A673 (cell line): ENCODE measurements around the gene WFDC2. TPM values are rescaled to one million over a fixed set of nuclear protein-coding genes. Genes with fewer than 3 reads are reported as not detected.

Experiments
- BruUV-seq: library from RNA; stranded (reverse); fragments of 400-500 nt; replicated peaks from 2 replicates; lab custom pipeline; 2021; lab: Mats Ljungman, UMichigan
- CTCF ChIA-PET: fragments of 300-600 bp; sonication (Branson Sonifier 250); formaldehyde crosslinking; loops from one replicate; lab custom pipeline; 2022; ENCODE audit warnings: antibody characterized with exemption; lab: Charles Lee
- POLR2A ChIA-PET: fragments of 300-600 bp; sonication (Branson Sonifier 250); formaldehyde crosslinking; loops from one replicate; lab custom pipeline; 2022; ENCODE audit warnings: antibody characterized with exemption; ENCODE audit not compliant: low non-redundant PET; lab: Charles Lee
- DNase-seq: peaks from one replicate; pipeline ENCODE4 v3.0.0-alpha.2; 2015; ENCODE audit warnings: low spot score
- H3K27ac ChIP-seq: fragments of 200-600 bp; sonication (generic); 2 replicates; pipeline ENCODE4 v1.5.1; 2016; ENCODE audit warnings: mixed run types, low read depth, mild to moderate bottlenecking, mixed read lengths, antibody characterized with exemption, low read length; ENCODE audit not compliant: poor library complexity, severe bottlenecking
- H3K27me3 ChIP-seq: fragments of 200-600 bp; sonication (generic); replicated peaks from 2 replicates; pipeline ENCODE4 v1.6.1; 2017; ENCODE audit warnings: mixed run types, low read depth, mild to moderate bottlenecking, mixed read lengths, antibody characterized with exemption, low read length; ENCODE audit not compliant: insufficient read depth, poor library complexity
- H3K36me3 ChIP-seq: fragments of 200-600 bp; sonication (generic); 2 replicates; pipeline ENCODE4 v1.6.1; 2016; ENCODE audit warnings: mixed run types, mild to moderate bottlenecking, mixed read lengths, antibody characterized with exemption, low read length; ENCODE audit not compliant: insufficient read depth, poor library complexity, severe bottlenecking
- H3K4me1 ChIP-seq: fragments of 200-600 bp; sonication (generic); 2 replicates; pipeline ENCODE4 v1.6.1; 2017; ENCODE audit warnings: mixed run types, mild to moderate bottlenecking, mixed read lengths, antibody characterized with exemption, low read length; ENCODE audit not compliant: insufficient read depth, poor library complexity, severe bottlenecking
- H3K4me3 ChIP-seq: fragments of 200-600 bp; sonication (generic); 2 replicates; pipeline ENCODE4 v1.5.1; 2016; ENCODE audit warnings: low read depth, mixed run types, mild to moderate bottlenecking, mixed read lengths, low read length; ENCODE audit not compliant: poor library complexity, severe bottlenecking
- H3K9me3 ChIP-seq: fragments of 200-600 bp; sonication (generic); 2 replicates; pipeline ENCODE4 v1.6.1; 2016; ENCODE audit warnings: mixed run types, low read depth, mild to moderate bottlenecking, mixed read lengths, antibody characterized with exemption, low read length; ENCODE audit not compliant: poor library complexity, severe bottlenecking
- EZH2 ChIP-seq: fragments of 200-600 bp; sonication (generic); IDR thresholded peaks from 2 replicates; pipeline ENCODE4 v1.6.1; 2017; ENCODE audit warnings: borderline replicate concordance, low read depth, mild to moderate bottlenecking, mixed read lengths, antibody characterized with exemption, low read length; ENCODE audit not compliant: poor library complexity, severe bottlenecking
- intact Hi-C: fragments of 100-400 bp; cut with micrococcal nuclease; formaldehyde crosslinking; loops from one replicate; pipeline ENCODE4 v1.10.0; 2022; ENCODE audit not compliant: unreplicated experiment
- total RNA-seq: library from RNA; stranded (reverse); gene quantifications from 2 replicates; pipeline ENCODE4 v1.2.3, GENCODE V29; 2021
- TF ChIP-seq, protein P1 (sequence below): fragments of 300-800, 200-600 bp; sonication (generic); conservative IDR thresholded peaks from 2 replicates; pipeline ENCODE4 v1.5.1; 2017; ENCODE audit warnings: low read depth, mild to moderate bottlenecking, antibody characterized with exemption, low read length, moderate library complexity, mixed read lengths

WFDC2 gene
- total RNA-seq, 1 experiment from 2014 or later: not detected

DNA sequence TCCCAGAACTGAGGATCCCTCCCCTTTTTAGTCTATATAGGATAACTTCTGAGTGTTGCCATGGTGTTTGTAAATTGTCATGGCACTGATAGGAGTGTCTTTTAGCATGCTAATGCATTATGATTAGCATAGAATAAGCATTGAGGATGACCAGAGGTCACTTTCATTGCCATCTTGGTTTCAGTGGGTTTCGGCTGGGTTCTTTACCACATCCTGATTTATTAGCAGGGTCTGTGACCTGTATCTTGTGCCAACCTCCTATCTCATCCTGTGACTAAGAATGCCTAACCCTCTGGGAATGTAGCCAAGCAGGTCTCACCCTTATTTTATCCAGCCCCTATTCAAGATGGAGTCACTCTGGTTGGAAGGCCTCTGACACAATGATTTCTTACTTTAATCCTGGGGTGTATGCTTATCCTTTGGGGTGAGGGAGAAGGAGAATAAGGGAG lies 19.6 kb downstream of the WFDC2 start:
- intact Hi-C loops: no loop called here

DNA sequence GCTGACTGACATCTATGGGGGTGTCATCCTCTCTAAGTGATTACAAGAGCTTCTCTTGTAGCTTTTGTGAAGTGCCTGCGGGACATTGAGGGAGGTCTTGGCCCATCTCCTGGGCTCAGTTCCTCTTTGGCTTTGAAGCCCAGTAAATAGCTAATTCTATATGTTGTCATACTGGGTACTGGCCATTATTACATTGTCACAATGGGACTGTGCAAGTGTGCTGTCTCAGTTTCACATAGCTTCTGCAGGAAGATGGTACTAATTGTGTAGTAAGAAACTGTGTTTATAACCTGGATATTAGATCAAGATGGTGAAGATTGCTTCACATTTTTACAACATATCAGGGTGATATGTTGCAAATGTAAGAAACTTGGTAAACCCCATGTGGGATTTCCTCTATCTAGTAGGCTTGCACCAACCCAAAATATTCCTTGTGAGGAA lies 26.0 kb downstream of the WFDC2 start:
- intact Hi-C loops: no loop called here
- ChIA-PET POLR2A (no interaction called here), CTCF (no interaction called here)

More for the DNA sequence above, 19.6 kb downstream of the WFDC2 start:
- ChIA-PET POLR2A (no interaction called here), CTCF (no interaction called here)
- no peak for TF ChIP-seq EZH2
- TF ChIP-seq, protein P1, sequence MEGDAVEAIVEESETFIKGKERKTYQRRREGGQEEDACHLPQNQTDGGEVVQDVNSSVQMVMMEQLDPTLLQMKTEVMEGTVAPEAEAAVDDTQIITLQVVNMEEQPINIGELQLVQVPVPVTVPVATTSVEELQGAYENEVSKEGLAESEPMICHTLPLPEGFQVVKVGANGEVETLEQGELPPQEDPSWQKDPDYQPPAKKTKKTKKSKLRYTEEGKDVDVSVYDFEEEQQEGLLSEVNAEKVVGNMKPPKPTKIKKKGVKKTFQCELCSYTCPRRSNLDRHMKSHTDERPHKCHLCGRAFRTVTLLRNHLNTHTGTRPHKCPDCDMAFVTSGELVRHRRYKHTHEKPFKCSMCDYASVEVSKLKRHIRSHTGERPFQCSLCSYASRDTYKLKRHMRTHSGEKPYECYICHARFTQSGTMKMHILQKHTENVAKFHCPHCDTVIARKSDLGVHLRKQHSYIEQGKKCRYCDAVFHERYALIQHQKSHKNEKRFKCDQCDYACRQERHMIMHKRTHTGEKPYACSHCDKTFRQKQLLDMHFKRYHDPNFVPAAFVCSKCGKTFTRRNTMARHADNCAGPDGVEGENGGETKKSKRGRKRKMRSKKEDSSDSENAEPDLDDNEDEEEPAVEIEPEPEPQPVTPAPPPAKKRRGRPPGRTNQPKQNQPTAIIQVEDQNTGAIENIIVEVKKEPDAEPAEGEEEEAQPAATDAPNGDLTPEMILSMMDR: no peak
- peaks cover 5% of the 10 kb centered on the region for H3K27me3 ChIP-seq
- H3K9me3 ChIP-seq: no peaks in the 10 kb centered on the region
- BruUV-seq: no TSS peak
- no peak for DNase-seq
- no peaks in the 10 kb centered on the region for H3K4me1 ChIP-seq
- no peak overlapping the region for H3K27ac ChIP-seq
- no peak overlapping the region for H3K4me3 ChIP-seq
- no peaks in the 10 kb centered on the region for H3K36me3 ChIP-seq

DNA sequence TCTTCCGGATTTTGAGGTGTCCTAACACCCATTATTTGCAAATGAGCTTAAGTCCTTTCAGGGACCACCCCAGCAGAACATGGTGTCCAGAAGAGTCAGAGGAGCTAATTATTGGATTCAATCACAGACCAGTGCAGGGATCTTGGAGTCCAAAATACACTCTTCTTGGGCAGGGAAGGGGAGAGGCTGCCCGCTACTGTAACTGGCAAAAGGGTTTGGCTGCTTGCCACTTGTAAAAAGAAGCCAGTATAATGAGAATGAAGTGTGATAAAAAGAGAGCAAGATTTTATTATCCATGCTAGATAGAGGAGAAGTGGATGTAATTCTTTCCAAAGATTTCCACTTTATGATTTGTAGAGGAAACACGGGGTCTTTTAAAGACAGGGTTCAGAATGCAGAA lies 26.6 kb downstream of the WFDC2 start:
- no peaks in the 10 kb centered on the region for H3K9me3 ChIP-seq
- no peak overlapping the region for H3K27ac ChIP-seq
- peaks cover 33% of the 10 kb centered on the region for H3K27me3 ChIP-seq
- TF ChIP-seq, protein P1: no peak
- no peak for TF ChIP-seq EZH2
- BruUV-seq: no TSS peak
- CTCF ChIA-PET: no interaction called here
- H3K4me3 ChIP-seq: no peak overlapping the region
- DNase-seq: no peak
- H3K36me3 ChIP-seq: no peaks in the 10 kb centered on the region
- intact Hi-C loops: no loop called here
- POLR2A ChIA-PET: no interaction called here
- H3K4me1 ChIP-seq: no peaks in the 10 kb centered on the region

More for the DNA sequence above, 26.0 kb downstream of the WFDC2 start:
- no peak for DNase-seq
- no peak overlapping the region for H3K27ac ChIP-seq
- no peaks in the 10 kb centered on the region for H3K36me3 ChIP-seq
- no peak overlapping the region for H3K4me3 ChIP-seq
- no peaks in the 10 kb centered on the region for H3K9me3 ChIP-seq
- H3K4me1 ChIP-seq: no peaks in the 10 kb centered on the region
- TF ChIP-seq, protein P1: no peak
- H3K27me3 ChIP-seq: peaks cover 28% of the 10 kb centered on the region
- BruUV-seq: no TSS peak
